Gastroesophageal sphincter (tissue), 4 donors: ENCODE measurements around the gene MRPL51. TPM values are rescaled to one million over a fixed set of nuclear protein-coding genes. Genes with fewer than 3 reads are reported as not detected.
"Not testable (repeated sequence)": the region's sequence is repeated elsewhere in the genome, so short reads cannot be mapped to it uniquely, and the experiment has no call there.

Source experiments
- ATAC-seq: fragments of 150-250 bp; one replicate; pipeline ENCODE4 v1.9.1; 2016; ENCODE audit warnings: mild to moderate bottlenecking, moderate library complexity
- H3K27ac ChIP-seq, 4 donors: fragments of 200-600 bp; sonication (generic) in 3 of 4; 1 replicate in 3 of 4; 2 replicates in 1 of 4; pipeline ENCODE4 v1.5.1; 2016 to 2019
- H3K27me3 ChIP-seq: fragments of 200-600 bp; sonication (generic); one replicate; pipeline ENCODE4 v1.5.1; 2019
- H3K36me3 ChIP-seq, 2 donors: fragments of 200-600 bp; sonication (generic); one replicate each; pipeline ENCODE4 v1.5.1; 2019; ENCODE audit warnings: control low read depth in 1 of 2
- H3K4me1 ChIP-seq, 3 donors: fragments of 200-600 bp; sonication (generic); 1 replicate in 2 of 3; 2 replicates in 1 of 3; pipeline ENCODE4 v1.5.1; 2016 to 2019; ENCODE audit warnings: control low read depth in 2 of 3
- H3K4me3 ChIP-seq, 2 donors: fragments of 200-600 bp; sonication (generic); one replicate each; pipeline ENCODE4 v1.5.1; 2019; ENCODE audit warnings: mild to moderate bottlenecking in 1 of 2, moderate library complexity in 1 of 2
- H3K9me3 ChIP-seq, 3 donors: fragments of 200-600 bp; sonication (generic); one replicate each; pipeline ENCODE4 v1.5.1; 2017 to 2019; ENCODE audit warnings: control low read depth in 2 of 3
- EP300 ChIP-seq: sonication (generic); formaldehyde crosslinking; IDR thresholded peaks from one replicate; pipeline ENCODE4 v1.6.1; 2017; ENCODE audit warnings: antibody characterized with exemption, mild to moderate bottlenecking
- POLR2A ChIP-seq, 2 donors: fragments of 450-650 bp; IDR thresholded peaks; one replicate each; pipeline ENCODE4 v1.6.1; 2017; ENCODE audit warnings: antibody characterized with exemption in 2 of 2, mild to moderate bottlenecking in 2 of 2, moderate library complexity in 1 of 2
- POLR2AphosphoS5 ChIP-seq: sonication (generic); formaldehyde crosslinking; IDR thresholded peaks from one replicate; pipeline ENCODE4 v1.6.1; 2017; ENCODE audit warnings: antibody characterized with exemption
- WGBS, 2 donors: methylation state at CpG; one replicate each; pipeline ENCODE4 v1.1.5; 2018; ENCODE audit warnings: low coverage in 1 of 2; 5-methylcytosine and 5-hydroxymethylcytosine counted together
- total RNA-seq, 4 donors: library from RNA; depleted of rRNA; stranded (reverse); fragments of >200 nt; gene quantifications; one replicate each; pipeline ENCODE4 v1.1.0, GENCODE V29; 2016
- TF ChIP-seq, protein P1 (sequence below), 4 experiments: fragments of 200-600 bp in 2 of 4; fragments of 450-650 bp in 2 of 4; sonication (generic) in 1 of 4; IDR thresholded peaks; one replicate each; pipeline ENCODE4 v1.5.1; 2017 to 2019; ENCODE audit warnings: antibody characterized with exemption in 4 of 4, mild to moderate bottlenecking in 2 of 4, moderate library complexity in 2 of 4

Gene MRPL51
- total RNA-seq, 4 donors from 2014 or later: 51.0 to 99.3 (median 66.0) TPM

GRCh38 chr12:6488240-6488639, 4.8 kb downstream of the MRPL51 start:
- 88% methylated on average over 1 of the region's 1 CpG; no CpG with 5 or more reads in 1 of the 2 donors for WGBS, 2 donors
- ATAC-seq: no peak

GRCh38 chr12:6478416-6478815, 14.6 kb downstream of the MRPL51 start:
- TF ChIP-seq EP300 (no peak), POLR2AphosphoS5 (no peak), POLR2A (IDR thresholded peaks at IDR 0.05) (no peak)
- TF ChIP-seq, protein P1, sequence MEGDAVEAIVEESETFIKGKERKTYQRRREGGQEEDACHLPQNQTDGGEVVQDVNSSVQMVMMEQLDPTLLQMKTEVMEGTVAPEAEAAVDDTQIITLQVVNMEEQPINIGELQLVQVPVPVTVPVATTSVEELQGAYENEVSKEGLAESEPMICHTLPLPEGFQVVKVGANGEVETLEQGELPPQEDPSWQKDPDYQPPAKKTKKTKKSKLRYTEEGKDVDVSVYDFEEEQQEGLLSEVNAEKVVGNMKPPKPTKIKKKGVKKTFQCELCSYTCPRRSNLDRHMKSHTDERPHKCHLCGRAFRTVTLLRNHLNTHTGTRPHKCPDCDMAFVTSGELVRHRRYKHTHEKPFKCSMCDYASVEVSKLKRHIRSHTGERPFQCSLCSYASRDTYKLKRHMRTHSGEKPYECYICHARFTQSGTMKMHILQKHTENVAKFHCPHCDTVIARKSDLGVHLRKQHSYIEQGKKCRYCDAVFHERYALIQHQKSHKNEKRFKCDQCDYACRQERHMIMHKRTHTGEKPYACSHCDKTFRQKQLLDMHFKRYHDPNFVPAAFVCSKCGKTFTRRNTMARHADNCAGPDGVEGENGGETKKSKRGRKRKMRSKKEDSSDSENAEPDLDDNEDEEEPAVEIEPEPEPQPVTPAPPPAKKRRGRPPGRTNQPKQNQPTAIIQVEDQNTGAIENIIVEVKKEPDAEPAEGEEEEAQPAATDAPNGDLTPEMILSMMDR (IDR thresholded peaks at IDR 0.05): no peak
- no peaks in the 10 kb centered on the region for H3K9me3 ChIP-seq
- H3K4me3 ChIP-seq: no peak overlapping the region
- peaks cover 3% of the 10 kb centered on the region for H3K27me3 ChIP-seq
- no peak for ATAC-seq
- H3K4me1 ChIP-seq: no peaks in the 10 kb centered on the region
- no peaks in the 10 kb centered on the region for H3K36me3 ChIP-seq
- no CpG with 5 or more reads among the region's 20 CpGs for WGBS, 2 donors
- no peak overlapping the region for H3K27ac ChIP-seq

More at GRCh38 chr12:6488240-6488639, 4.8 kb downstream of the MRPL51 start:
- no peak overlapping the region for H3K27ac ChIP-seq
- H3K4me3 ChIP-seq: no peak overlapping the region
- H3K27me3 ChIP-seq: no peaks in the 10 kb centered on the region
- TF ChIP-seq, protein P1 (IDR thresholded peaks at IDR 0.05): no peak
- TF ChIP-seq EP300 (no peak), POLR2AphosphoS5 (no peak), POLR2A (IDR thresholded peaks at IDR 0.05) (no peak)
- H3K9me3 ChIP-seq: no peaks in the 10 kb centered on the region
- peaks cover 0 to 15% (median 0%) of the 10 kb centered on the region in 3 donors for H3K4me1 ChIP-seq
- peaks cover 0 to 18% of the 10 kb centered on the region in 2 donors for H3K36me3 ChIP-seq

- H3K27ac ChIP-seq, ATAC-seq: not testable (repeated sequence)
Observed at GRCh38 chr12:6477601-6478377, 15.3 kb downstream of the MRPL51 start.

DNA sequence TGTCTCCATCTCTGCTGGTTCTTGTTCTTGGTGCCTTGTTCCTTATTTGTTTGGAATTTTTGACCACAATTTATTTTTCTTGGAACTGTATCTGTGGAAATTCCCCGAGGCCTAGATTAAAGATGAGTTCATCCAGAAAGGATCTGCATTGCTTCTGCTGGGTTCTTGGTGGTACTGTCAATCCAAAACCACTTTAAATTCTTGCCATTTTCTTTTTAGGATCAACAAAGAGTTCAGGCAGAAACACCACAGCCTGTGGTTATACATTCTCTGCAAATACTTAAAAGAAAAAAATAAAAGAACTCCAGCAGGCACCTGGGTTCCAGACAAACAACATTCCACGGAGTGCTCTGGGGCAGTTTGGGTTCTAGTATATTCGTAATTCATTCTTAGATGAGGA, 16.6 kb downstream of the MRPL51 start:
- Histone ChIP-seq H3K4me3 (no peak overlapping the region), H3K36me3 (no peaks in the 10 kb centered on the region), H3K27me3 (peaks cover 3% of the 10 kb centered on the region), H3K27ac (no peak overlapping the region), H3K4me1 (peaks cover 0 to 2% (median 0%) of the 10 kb centered on the region in 3 donors), H3K9me3 (no peaks in the 10 kb centered on the region)
- ATAC-seq: no peak
- WGBS, 2 donors: 52 to 63% methylated on average over 2 to 3 of the region's 3 CpGs
- TF ChIP-seq POLR2A (IDR thresholded peaks at IDR 0.05): no peak
- TF ChIP-seq POLR2AphosphoS5: no peak
- TF ChIP-seq, protein P1 (IDR thresholded peaks at IDR 0.05): no peak
- TF ChIP-seq EP300: no peak

More at GRCh38 chr12:6477601-6478377, 15.3 kb downstream of the MRPL51 start:
- H3K27me3 ChIP-seq, H3K4me1 ChIP-seq, H3K9me3 ChIP-seq, H3K4me3 ChIP-seq, H3K36me3 ChIP-seq: not testable (repeated sequence)
- 60 to 90% methylated on average over 1 to 7 of the region's 37 CpGs for WGBS, 2 donors

GRCh38 chr12:6475233-6475975, 17.7 kb downstream of the MRPL51 start:
- not testable (repeated sequence) for ATAC-seq, H3K27ac ChIP-seq, H3K9me3 ChIP-seq, H3K4me1 ChIP-seq, H3K27me3 ChIP-seq, H3K36me3 ChIP-seq, H3K4me3 ChIP-seq
- WGBS, 2 donors: 79% methylated on average over 2 of the region's 48 CpGs; no CpG with 5 or more reads in 1 of the 2 donors

DNA sequence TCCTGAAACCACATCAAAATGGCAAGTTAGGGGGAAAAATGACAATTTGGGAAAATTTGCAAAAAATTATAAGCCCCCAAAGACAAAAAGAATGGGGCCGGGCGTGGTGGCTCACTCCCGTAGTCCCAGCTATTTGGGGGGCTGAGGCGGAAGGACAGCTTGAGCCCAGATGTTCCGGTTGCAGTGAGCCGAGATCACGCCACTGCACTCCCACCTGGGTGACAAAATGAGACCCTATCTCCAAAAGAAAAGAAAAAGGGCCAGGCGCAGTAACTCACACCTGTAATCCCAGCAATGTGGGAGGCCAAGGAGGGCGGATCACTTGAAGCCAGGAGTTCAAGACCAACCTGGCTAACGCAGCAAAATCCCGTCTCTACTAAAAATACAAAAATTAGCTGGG, 20.6 kb downstream of the MRPL51 start:
- no peak overlapping the region for H3K27ac ChIP-seq
- 75% methylated on average over 9 of the region's 11 CpGs; no CpG with 5 or more reads in 1 of the 2 donors for WGBS, 2 donors

More for the DNA sequence above, 20.6 kb downstream of the MRPL51 start:
- Histone ChIP-seq H3K36me3 (peaks cover 0 to 2% of the 10 kb centered on the region in 2 donors), H3K9me3 (no peaks in the 10 kb centered on the region), H3K27me3 (no peaks in the 10 kb centered on the region), H3K4me3 (no peak overlapping the region), H3K4me1 (peaks cover 0 to 31% (median 4%) of the 10 kb centered on the region in 3 donors)
- ATAC-seq: no peak
- no peak for TF ChIP-seq POLR2AphosphoS5
- TF ChIP-seq POLR2A (IDR thresholded peaks at IDR 0.05): no peak
- TF ChIP-seq, protein P1 (IDR thresholded peaks at IDR 0.05): no peak
- TF ChIP-seq EP300: no peak
